ENCODE data around the gene APOD.

DNA sequence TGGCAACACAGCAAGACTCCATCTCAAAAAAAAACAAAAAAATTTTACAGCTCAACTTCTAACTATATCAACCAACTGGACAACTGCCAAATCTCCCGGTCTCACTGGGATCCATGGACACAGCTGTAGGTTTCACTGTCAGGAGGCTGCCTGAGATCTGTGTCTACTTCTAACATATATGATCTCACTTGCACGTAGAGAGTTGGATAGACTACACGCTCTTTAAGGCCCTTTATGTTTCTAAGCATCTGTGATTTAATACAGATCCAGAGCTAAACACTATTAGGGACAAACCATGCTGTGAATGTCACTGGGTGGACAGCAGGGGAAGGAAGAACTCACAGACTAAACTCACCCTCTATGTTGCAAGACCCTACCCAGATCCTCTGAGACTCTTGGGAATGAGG, 13.0 kb upstream of the APOD start:
- TF ChIP-seq POLR2AphosphoS5 (IDR thresholded peaks at IDR 0.05; ENCODE audit: low read depth, low read length): no peak
- TF ChIP-seq, protein P1, sequence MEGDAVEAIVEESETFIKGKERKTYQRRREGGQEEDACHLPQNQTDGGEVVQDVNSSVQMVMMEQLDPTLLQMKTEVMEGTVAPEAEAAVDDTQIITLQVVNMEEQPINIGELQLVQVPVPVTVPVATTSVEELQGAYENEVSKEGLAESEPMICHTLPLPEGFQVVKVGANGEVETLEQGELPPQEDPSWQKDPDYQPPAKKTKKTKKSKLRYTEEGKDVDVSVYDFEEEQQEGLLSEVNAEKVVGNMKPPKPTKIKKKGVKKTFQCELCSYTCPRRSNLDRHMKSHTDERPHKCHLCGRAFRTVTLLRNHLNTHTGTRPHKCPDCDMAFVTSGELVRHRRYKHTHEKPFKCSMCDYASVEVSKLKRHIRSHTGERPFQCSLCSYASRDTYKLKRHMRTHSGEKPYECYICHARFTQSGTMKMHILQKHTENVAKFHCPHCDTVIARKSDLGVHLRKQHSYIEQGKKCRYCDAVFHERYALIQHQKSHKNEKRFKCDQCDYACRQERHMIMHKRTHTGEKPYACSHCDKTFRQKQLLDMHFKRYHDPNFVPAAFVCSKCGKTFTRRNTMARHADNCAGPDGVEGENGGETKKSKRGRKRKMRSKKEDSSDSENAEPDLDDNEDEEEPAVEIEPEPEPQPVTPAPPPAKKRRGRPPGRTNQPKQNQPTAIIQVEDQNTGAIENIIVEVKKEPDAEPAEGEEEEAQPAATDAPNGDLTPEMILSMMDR (IDR thresholded peaks at IDR 0.05): no peak

All from Panc1 (cell line).